ENCODE data around the gene TPRG1. TPM values are rescaled to one million over a fixed set of nuclear protein-coding genes. Genes with fewer than 3 reads are reported as not detected.

Gene TPRG1
- polyA plus RNA-seq, 1 experiment = 0.42 TPM

DNA sequence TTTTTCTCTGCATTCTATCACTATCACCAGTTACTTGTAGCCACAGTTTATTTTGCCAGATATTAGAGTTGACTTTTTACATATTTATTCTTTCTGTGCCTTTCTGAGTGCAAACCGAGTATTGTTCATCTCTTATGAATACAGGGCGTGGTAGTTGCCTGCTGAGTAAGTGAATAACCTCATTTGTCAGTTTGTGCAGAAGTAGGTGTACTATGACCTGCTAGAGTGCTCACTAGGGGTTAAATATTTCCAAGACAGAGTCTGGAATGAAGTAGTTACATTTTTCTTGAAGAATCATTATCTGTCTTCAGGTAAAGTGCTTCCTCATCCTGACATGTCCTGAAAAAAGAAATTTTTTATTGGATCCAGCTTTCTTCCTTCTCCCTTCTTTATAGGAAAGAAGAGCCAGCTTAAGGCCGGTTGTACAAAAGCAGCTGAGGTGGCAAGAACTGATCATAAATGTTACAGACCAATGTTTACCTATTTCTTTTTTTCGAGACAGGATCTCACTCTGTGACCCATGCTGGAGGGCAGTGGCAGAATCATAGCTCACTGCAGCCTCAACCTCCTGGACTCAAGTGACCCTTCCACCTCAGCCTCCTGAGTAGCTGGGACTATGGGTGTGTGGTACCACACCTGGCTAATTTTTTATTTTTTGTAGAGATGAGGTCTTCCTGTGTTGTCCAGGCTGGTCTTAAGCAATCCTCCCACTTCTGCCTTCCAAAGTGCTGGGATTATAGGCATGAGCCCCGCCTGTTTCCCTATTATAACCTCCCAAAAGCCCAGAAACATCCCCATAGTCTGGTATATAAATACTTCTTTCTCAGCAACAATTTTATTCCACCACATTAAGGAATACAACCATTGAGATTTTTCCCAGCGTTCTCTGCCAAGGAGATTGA is 182.5 kb downstream of the TPRG1 start:
- TF ChIP-seq, protein P1, sequence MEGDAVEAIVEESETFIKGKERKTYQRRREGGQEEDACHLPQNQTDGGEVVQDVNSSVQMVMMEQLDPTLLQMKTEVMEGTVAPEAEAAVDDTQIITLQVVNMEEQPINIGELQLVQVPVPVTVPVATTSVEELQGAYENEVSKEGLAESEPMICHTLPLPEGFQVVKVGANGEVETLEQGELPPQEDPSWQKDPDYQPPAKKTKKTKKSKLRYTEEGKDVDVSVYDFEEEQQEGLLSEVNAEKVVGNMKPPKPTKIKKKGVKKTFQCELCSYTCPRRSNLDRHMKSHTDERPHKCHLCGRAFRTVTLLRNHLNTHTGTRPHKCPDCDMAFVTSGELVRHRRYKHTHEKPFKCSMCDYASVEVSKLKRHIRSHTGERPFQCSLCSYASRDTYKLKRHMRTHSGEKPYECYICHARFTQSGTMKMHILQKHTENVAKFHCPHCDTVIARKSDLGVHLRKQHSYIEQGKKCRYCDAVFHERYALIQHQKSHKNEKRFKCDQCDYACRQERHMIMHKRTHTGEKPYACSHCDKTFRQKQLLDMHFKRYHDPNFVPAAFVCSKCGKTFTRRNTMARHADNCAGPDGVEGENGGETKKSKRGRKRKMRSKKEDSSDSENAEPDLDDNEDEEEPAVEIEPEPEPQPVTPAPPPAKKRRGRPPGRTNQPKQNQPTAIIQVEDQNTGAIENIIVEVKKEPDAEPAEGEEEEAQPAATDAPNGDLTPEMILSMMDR (IDR thresholded peaks at IDR 0.05; ENCODE audit: low read depth, low read length) = no peak
- ChIA-PET CTCF (interaction anchor here (0.7 to 1.7 kb wide), 6 partner anchors 77 to 604 kb away, joined by 3 to 5 read pairs (median 4); no protein-coding TSS in a partner anchor), POLR2A (no interaction called here)
- H3K4me3 ChIP-seq (ENCODE audit: low read depth, low read length) = no peak overlapping the region
- DNase-seq (ENCODE audit: low read depth, low spot score) = no peak
- H3K9me3 ChIP-seq (ENCODE audit: control insufficient read depth, insufficient read depth, low read length) = no peaks in the 10 kb centered on the region
- H3K27ac ChIP-seq (ENCODE audit: low read depth, low read length) = no peak overlapping the region
- H3K27me3 ChIP-seq (ENCODE audit: control insufficient read depth, insufficient read depth, low read length) = no peaks in the 10 kb centered on the region

GRCh38 chr3:189355115-189355480 is 183.3 kb downstream of the TPRG1 start:
- POLR2A ChIA-PET = no interaction called here
- no peak overlapping the region for H3K27ac ChIP-seq (ENCODE audit: low read depth, low read length)
- H3K27me3 ChIP-seq (ENCODE audit: control insufficient read depth, insufficient read depth, low read length) = no peaks in the 10 kb centered on the region
- CTCF ChIA-PET = interaction anchor here (0.7 to 1.8 kb wide), 7 partner anchors 78 to 607 kb away, joined by 3 to 5 read pairs (median 5); no protein-coding TSS in a partner anchor
- TF ChIP-seq, protein P1 (IDR thresholded peaks at IDR 0.05; ENCODE audit: low read depth, low read length) = no peak
- no peak overlapping the region for H3K4me3 ChIP-seq (ENCODE audit: low read depth, low read length)
- no peak for DNase-seq (ENCODE audit: low read depth, low spot score)
- no peaks in the 10 kb centered on the region for H3K9me3 ChIP-seq (ENCODE audit: control insufficient read depth, insufficient read depth, low read length)

GRCh38 chr3:189355481-189356201 is 183.9 kb downstream of the TPRG1 start:
- Histone ChIP-seq H3K4me3 (ENCODE audit: low read depth, low read length) (no peak overlapping the region), H3K9me3 (ENCODE audit: control insufficient read depth, insufficient read depth, low read length) (no peaks in the 10 kb centered on the region), H3K27ac (ENCODE audit: low read depth, low read length) (peak overlapping the region; percentile 4), H3K27me3 (ENCODE audit: control insufficient read depth, insufficient read depth, low read length) (no peaks in the 10 kb centered on the region)
- ChIA-PET POLR2A (no interaction called here), CTCF (interaction anchor here (0.7 to 1.8 kb wide), 8 partner anchors 78 to 606 kb away, joined by 3 to 5 read pairs (median 4); no protein-coding TSS in a partner anchor)
- TF ChIP-seq, protein P1 (IDR thresholded peaks at IDR 0.05; ENCODE audit: low read depth, low read length) = no peak
- DNase-seq (ENCODE audit: low read depth, low spot score) = peak; percentile 11

DNA sequence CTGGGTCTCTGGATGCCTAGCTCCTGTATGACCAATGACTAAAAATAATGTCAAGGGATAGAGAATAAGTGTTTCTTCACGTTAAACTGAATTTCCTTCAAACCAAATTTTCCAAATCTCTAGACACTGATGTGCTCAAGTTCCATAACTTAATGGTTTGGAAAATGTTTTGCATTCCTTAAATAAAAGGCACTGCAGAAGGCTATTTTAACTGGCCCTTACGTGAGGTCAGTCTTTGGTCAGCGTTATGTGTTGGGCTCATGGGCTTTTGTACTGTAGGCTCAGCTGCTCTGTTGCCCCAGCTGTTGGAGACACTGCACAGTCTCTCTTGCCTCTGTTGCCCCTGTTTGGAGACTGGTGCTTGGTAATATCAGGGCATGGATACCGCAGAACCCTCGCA is 188.5 kb downstream of the TPRG1 start:
- POLR2A ChIA-PET = no interaction called here
- Histone ChIP-seq H3K9me3 (ENCODE audit: control insufficient read depth, insufficient read depth, low read length) (no peaks in the 10 kb centered on the region), H3K4me3 (ENCODE audit: low read depth, low read length) (no peak overlapping the region), H3K27ac (ENCODE audit: low read depth, low read length) (no peak overlapping the region), H3K27me3 (ENCODE audit: control insufficient read depth, insufficient read depth, low read length) (no peaks in the 10 kb centered on the region)
- DNase-seq (ENCODE audit: low read depth, low spot score) = no peak
- TF ChIP-seq, protein P1 (IDR thresholded peaks at IDR 0.05; ENCODE audit: low read depth, low read length) = no peak
- CTCF ChIA-PET = interaction anchor here (0.6 kb wide), 2 partner anchors 810 to 1340 kb away, joined by 3 read pairs; no protein-coding TSS in a partner anchor

Data from AG04450 (cell line).